Thyroid gland (tissue), 4 donors: Measurements from ENCODE around the gene RYR3. TPM values are rescaled to one million over a fixed set of nuclear protein-coding genes. Genes with fewer than 3 reads are reported as not detected.

ENCODE experiments used
- DNase-seq, 2 donors: peaks; one replicate each; pipeline ENCODE4 v3.0.0-alpha.2; 2019
- H3K27ac ChIP-seq, 3 donors: fragments of 200-600 bp; sonication (generic); 1 replicate in 2 of 3; 2 replicates in 1 of 3; pipeline ENCODE4 v1.5.1; 2016 to 2019; ENCODE audit warnings: mild to moderate bottlenecking in 1 of 3, moderate library complexity in 1 of 3
- H3K27me3 ChIP-seq: fragments of 200-600 bp; sonication (generic); one replicate; pipeline ENCODE4 v1.5.1; 2019
- H3K36me3 ChIP-seq, 2 donors: fragments of 200-600 bp; sonication (generic); one replicate each; pipeline ENCODE4 v1.5.1; 2016 to 2019
- H3K4me1 ChIP-seq, 2 donors: fragments of 200-600 bp; sonication (generic); one replicate each; pipeline ENCODE4 v1.5.1; 2017 to 2019
- H3K4me3 ChIP-seq, 3 donors: fragments of 200-600 bp; sonication (generic); replicated peaks in 1 of 3; 1 replicate in 2 of 3; 2 replicates in 1 of 3; pipeline ENCODE4 v1.5.1; 2016; ENCODE audit warnings: mild to moderate bottlenecking in 1 of 3
- H3K9me3 ChIP-seq: fragments of 200-600 bp; sonication (generic); one replicate; pipeline ENCODE4 v1.5.1; 2017
- POLR2A ChIP-seq, 2 donors: fragments of 450-650 bp; IDR thresholded peaks; one replicate each; pipeline ENCODE4 v1.6.1; 2017; ENCODE audit warnings: antibody characterized with exemption in 2 of 2, mild to moderate bottlenecking in 2 of 2, moderate library complexity in 1 of 2
- WGBS, 2 donors: methylation state at CpG; one replicate each; pipeline ENCODE4 v1.1.5; 2017; 5-methylcytosine and 5-hydroxymethylcytosine counted together
- intact Hi-C: fragments of 100-400 bp; cut with DNase I; formaldehyde crosslinking; loops from one replicate; pipeline ENCODE4 v1.15.1; 2023
- total RNA-seq, 4 donors: library from RNA; depleted of rRNA; stranded (reverse); fragments of >200 nt; gene quantifications; one replicate each; pipeline ENCODE4 v1.2.3, GENCODE V29; 2016
- TF ChIP-seq, protein P1 (sequence below), 6 experiments: fragments of 200-600 bp in 3 of 6; fragments of 450-650 bp in 3 of 6; sonication (generic) in 3 of 6; IDR thresholded peaks; one replicate each; pipeline ENCODE4 v1.5.1; 2016 to 2019; ENCODE audit warnings: antibody characterized with exemption in 6 of 6, mild to moderate bottlenecking in 2 of 6, inconsistent platforms in 1 of 6, moderate library complexity in 1 of 6

The RYR3 gene
- total RNA-seq, 4 donors from 2014 or later = 0.27 to 4.2 (median 0.34) TPM

DNA sequence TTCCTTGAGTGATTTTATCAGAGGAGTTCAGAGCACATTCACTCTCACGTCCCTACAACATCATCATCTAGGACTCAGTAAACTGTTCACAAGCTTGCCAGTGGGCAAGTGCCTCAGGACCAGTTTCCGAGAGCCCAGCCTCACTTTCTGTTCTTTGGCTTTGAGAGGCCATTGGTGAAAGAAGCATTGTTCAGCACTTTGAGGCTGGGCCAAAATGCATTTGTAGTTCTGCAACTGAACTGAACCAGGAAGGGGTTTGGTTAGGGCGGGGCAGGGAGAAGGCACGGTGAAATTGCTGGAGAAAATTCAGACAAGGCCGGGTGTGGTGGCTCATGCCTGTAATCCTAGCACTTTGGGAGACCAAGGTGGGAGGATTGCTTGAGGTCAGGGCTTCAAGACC is 435.4 kb downstream of the RYR3 start:
- Histone ChIP-seq H3K4me3 (no peak overlapping the region), H3K27me3 (no peaks in the 10 kb centered on the region), H3K27ac (no peak overlapping the region), H3K4me1 (no peaks in the 10 kb centered on the region), H3K9me3 (no peaks in the 10 kb centered on the region), H3K36me3 (no peaks in the 10 kb centered on the region)
- TF ChIP-seq POLR2A (IDR thresholded peaks at IDR 0.05) = no peak
- TF ChIP-seq, protein P1, sequence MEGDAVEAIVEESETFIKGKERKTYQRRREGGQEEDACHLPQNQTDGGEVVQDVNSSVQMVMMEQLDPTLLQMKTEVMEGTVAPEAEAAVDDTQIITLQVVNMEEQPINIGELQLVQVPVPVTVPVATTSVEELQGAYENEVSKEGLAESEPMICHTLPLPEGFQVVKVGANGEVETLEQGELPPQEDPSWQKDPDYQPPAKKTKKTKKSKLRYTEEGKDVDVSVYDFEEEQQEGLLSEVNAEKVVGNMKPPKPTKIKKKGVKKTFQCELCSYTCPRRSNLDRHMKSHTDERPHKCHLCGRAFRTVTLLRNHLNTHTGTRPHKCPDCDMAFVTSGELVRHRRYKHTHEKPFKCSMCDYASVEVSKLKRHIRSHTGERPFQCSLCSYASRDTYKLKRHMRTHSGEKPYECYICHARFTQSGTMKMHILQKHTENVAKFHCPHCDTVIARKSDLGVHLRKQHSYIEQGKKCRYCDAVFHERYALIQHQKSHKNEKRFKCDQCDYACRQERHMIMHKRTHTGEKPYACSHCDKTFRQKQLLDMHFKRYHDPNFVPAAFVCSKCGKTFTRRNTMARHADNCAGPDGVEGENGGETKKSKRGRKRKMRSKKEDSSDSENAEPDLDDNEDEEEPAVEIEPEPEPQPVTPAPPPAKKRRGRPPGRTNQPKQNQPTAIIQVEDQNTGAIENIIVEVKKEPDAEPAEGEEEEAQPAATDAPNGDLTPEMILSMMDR (IDR thresholded peaks at IDR 0.05) = no peak
- DNase-seq = no peak
- 78 to 82% methylated on average over 5 of the region's 5 CpGs for WGBS, 2 donors
- intact Hi-C loops = no loop called here

DNA sequence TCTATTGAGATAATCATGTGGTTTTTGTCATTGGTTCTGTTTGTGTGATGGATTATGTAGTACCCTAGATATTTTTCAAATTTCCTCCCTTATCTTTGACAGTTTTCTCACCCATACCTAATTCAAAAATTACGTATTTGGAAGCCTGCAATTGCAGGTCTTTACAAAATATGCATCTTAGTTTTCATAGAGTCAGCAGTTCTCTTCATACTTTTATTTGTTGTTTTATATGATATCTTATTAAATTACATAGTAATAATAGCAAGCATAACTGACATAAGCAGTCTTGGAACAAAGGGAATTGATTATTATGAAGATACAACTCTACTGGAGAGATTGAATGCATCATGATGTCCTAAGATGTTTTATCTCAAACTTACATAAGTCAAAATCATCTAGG is 442.2 kb downstream of the RYR3 start:
- no peaks in the 10 kb centered on the region for H3K36me3 ChIP-seq

GRCh38 chr15:33754242-33754641 is 443.5 kb downstream of the RYR3 start:
- 89 to 91% methylated on average over 3 of the region's 3 CpGs for WGBS, 2 donors
- H3K27ac ChIP-seq = no peak overlapping the region
- TF ChIP-seq, protein P1 (IDR thresholded peaks at IDR 0.05) = no peak
- TF ChIP-seq POLR2A (IDR thresholded peaks at IDR 0.05) = no peak
- H3K36me3 ChIP-seq = no peaks in the 10 kb centered on the region
- no peak for DNase-seq
- peaks cover 0 to 11% of the 10 kb centered on the region in 2 donors for H3K4me1 ChIP-seq
- no peaks in the 10 kb centered on the region for H3K9me3 ChIP-seq
- intact Hi-C loops = no loop called here
- H3K4me3 ChIP-seq = no peak overlapping the region
- H3K27me3 ChIP-seq = no peaks in the 10 kb centered on the region

More for the DNA sequence above, 442.2 kb downstream of the RYR3 start:
- H3K27ac ChIP-seq = no peak overlapping the region
- no peak for DNase-seq
- no peaks in the 10 kb centered on the region for H3K27me3 ChIP-seq
- intact Hi-C loops = no loop called here
- H3K4me3 ChIP-seq = no peak overlapping the region
- H3K9me3 ChIP-seq = no peaks in the 10 kb centered on the region
- H3K4me1 ChIP-seq = peaks cover 0 to 11% of the 10 kb centered on the region in 2 donors
- TF ChIP-seq POLR2A (IDR thresholded peaks at IDR 0.05) = no peak
- TF ChIP-seq, protein P1 (IDR thresholded peaks at IDR 0.05) = no peak
- 96 to 97% methylated on average over 1 of the region's 1 CpG for WGBS, 2 donors

DNA sequence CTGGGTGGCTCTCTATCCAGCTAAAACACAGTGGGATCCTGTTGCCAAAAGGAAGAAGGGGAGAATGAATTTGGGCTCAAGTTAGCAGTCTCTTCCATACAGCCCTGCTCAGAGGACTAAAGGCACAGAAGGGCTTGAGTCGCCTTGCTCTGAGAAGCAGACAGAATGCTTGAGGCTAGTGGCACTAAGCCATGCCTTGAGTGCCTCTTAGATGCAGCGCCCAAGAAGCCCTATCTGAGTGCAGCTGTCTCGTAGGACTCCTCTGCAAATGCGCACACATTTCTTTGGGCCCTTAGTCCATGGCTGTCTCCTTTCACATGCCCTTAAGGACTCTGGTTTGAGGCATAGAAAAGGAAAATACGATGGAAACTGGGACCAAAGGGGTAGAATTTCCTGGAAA is 446.2 kb downstream of the RYR3 start:
- 13 to 46% methylated on average over 5 of the region's 5 CpGs for WGBS, 2 donors
- Histone ChIP-seq H3K4me1 (peaks cover 0 to 11% of the 10 kb centered on the region in 2 donors), H3K36me3 (no peaks in the 10 kb centered on the region), H3K4me3 (no peak overlapping the region), H3K27ac (no peak overlapping the region), H3K27me3 (no peaks in the 10 kb centered on the region), H3K9me3 (no peaks in the 10 kb centered on the region)
- TF ChIP-seq POLR2A (IDR thresholded peaks at IDR 0.05) = no peak
- TF ChIP-seq, protein P1 (IDR thresholded peaks at IDR 0.05) = no peak
- peak; percentile 90 to 91 for DNase-seq
- intact Hi-C loops = no loop called here

DNA sequence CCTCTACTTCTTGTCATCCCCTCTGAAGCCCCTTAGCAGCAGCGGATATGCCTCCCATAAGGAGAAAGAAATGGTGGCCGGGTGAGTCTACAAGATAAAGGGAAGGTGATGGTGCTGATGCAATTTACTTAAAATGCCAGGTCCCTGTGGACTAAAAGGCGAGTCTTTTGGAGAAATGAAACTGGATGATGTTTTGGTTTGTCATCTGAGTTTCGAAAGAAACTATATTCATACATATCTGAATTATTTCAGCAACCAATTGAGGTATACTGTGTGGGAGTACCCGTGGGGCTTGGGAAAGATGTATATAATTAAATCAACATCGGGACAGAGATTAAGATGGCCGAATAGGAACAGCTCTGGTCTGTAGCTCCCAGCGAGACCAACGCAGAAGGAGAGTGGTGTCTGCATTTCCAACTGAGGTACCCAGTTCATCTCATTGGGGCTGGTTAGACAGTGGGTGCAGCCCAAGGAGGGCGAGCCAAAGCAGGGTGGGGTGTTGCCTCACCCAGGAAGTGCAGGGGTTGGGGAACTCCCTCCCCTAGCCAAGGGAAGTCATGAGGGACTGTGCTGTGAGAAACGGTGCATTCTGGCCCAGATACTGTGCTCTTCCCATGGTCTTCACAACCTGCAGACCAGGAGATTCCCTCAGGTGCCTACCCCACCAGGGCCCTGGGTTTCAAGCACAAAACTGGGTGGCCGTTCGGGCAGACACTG is 446.9 kb downstream of the RYR3 start:
- Histone ChIP-seq H3K9me3 (no peaks in the 10 kb centered on the region), H3K4me1 (peaks cover 0 to 11% of the 10 kb centered on the region in 2 donors), H3K4me3 (no peak overlapping the region), H3K36me3 (no peaks in the 10 kb centered on the region), H3K27me3 (no peaks in the 10 kb centered on the region), H3K27ac (no peak overlapping the region)
- no peak for DNase-seq
- TF ChIP-seq, protein P1 (IDR thresholded peaks at IDR 0.05) = no peak
- no peak for TF ChIP-seq POLR2A (IDR thresholded peaks at IDR 0.05)
- 85 to 86% methylated on average over 10 to 13 of the region's 13 CpGs for WGBS, 2 donors
- intact Hi-C loops = no loop called here
